Karpas-422 (cell line): ENCODE data around the gene RFLNA. TPM values are rescaled to one million over a fixed set of nuclear protein-coding genes. Genes with fewer than 3 reads are reported as not detected.

Experiments used
- DNase-seq: peaks from one replicate; pipeline ENCODE4 v3.0.0-alpha.2; 2015
- H2AFZ ChIP-seq: fragments of 200-600 bp; sonication (generic); 2 replicates; pipeline ENCODE4 v1.6.1; 2014; ENCODE audit warnings: antibody characterized with exemption, low read length, mixed read lengths
- H3K27ac ChIP-seq: fragments of 200-600 bp; sonication (generic); 2 replicates; pipeline ENCODE4 v1.5.1; 2014; ENCODE audit warnings: mild to moderate bottlenecking, low read length, moderate library complexity
- H3K27me3 ChIP-seq: fragments of 200-600 bp; sonication (generic); 2 replicates; pipeline ENCODE4 v1.6.1; 2014; ENCODE audit warnings: low read length, mixed read lengths
- H3K36me3 ChIP-seq: fragments of 200-600 bp; sonication (generic); 2 replicates; pipeline ENCODE4 v1.6.1; 2014; ENCODE audit warnings: low read length, mixed read lengths; ENCODE audit not compliant: insufficient read depth
- H3K4me1 ChIP-seq: fragments of 200-600 bp; sonication (generic); 2 replicates; pipeline ENCODE4 v1.6.1; 2014; ENCODE audit warnings: mild to moderate bottlenecking, low read length, mixed read lengths
- H3K4me2 ChIP-seq: fragments of 200-600 bp; sonication (generic); 2 replicates; pipeline ENCODE4 v1.6.1; 2014; ENCODE audit warnings: low read length, low read depth, mild to moderate bottlenecking; ENCODE audit not compliant: poor library complexity, severe bottlenecking
- H3K4me3 ChIP-seq: fragments of 200-600 bp; sonication (generic); 2 replicates; pipeline ENCODE4 v1.5.1; 2014; ENCODE audit warnings: mild to moderate bottlenecking, antibody characterized with exemption, low read length, mixed read lengths
- H3K79me2 ChIP-seq: fragments of 200-600 bp; sonication (generic); 2 replicates; pipeline ENCODE4 v1.6.1; 2014; ENCODE audit warnings: mild to moderate bottlenecking, low read length, mixed read lengths
- H3K9ac ChIP-seq: fragments of 200-600 bp; sonication (generic); 2 replicates; pipeline ENCODE4 v1.6.0; 2014; ENCODE audit warnings: low read length
- H3K9me2 ChIP-seq: fragments of 200-600 bp; sonication (generic), shearing (Covaris generic); replicated peaks from 2 replicates; pipeline ENCODE4 v1.6.0; 2014; ENCODE audit warnings: mild to moderate bottlenecking, low read length, moderate library complexity; ENCODE audit not compliant: insufficient read depth
- H3K9me3 ChIP-seq: fragments of 300-700, 200-600 bp; sonication (generic); 2 replicates; pipeline ENCODE4 v1.6.1; 2014; ENCODE audit warnings: low read length, mixed read lengths
- H4K20me1 ChIP-seq: fragments of 200-600 bp; sonication (generic); 2 replicates; pipeline ENCODE4 v1.6.1; 2014; ENCODE audit warnings: mild to moderate bottlenecking, antibody characterized with exemption, low read length, low read depth; ENCODE audit not compliant: insufficient read depth
- total RNA-seq: library from RNA; depleted of rRNA; stranded (reverse); fragments of >200 nt; shearing (Covaris generic); gene quantifications from 2 replicates; pipeline ENCODE4 v1.2.3, GENCODE V29; 2014; ENCODE audit warnings: low replicate concordance

Gene RFLNA
- total RNA-seq, 1 experiment from 2014 or later, result not detected

- Histone ChIP-seq H3K9me2 (no peaks in the 10 kb centered on the region), H3K36me3 (no peaks in the 10 kb centered on the region), H3K27me3 (no peaks in the 10 kb centered on the region), H3K4me3 (no peak overlapping the region), H3K79me2 (no peaks in the 10 kb centered on the region), H3K9ac (no peak overlapping the region), H3K9me3 (peaks cover 1% of the 10 kb centered on the region; the same call in 1 of the 2 replicates), H3K4me2 (no peak overlapping the region), H2AFZ (no peak overlapping the region), H3K27ac (no peak overlapping the region), H4K20me1 (0 out of 2 replicates have a peak, but pooled peaks cover 3% of the 10 kb centered on the region), H3K4me1 (no peaks in the 10 kb centered on the region)
- DNase-seq, result no peak
Observed at GRCh38 chr12:124289634-124290600, 5.0 kb upstream of the RFLNA start.

DNA sequence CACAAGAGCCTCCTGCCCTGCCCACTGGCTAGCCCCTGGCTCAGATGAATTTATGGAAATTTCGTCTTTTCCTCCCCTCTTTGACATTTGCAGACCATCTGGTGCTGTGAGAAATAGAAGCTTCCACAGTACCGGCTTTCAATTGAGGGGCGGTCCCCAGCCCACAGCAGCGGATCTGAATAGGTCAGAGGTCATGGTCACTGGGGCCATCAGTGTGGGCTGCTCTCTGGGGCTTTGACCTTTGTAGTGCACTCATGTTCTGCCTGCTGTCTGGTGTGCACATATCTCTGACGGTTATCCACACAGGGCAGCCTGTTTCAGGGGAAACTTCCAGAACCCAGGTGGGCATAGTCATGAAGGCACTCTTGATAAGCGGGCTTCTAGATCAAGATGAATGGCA lies 2.5 kb upstream of the RFLNA start:
- no peak overlapping the region for H3K4me3 ChIP-seq
- no peak for DNase-seq
- H3K9me3 ChIP-seq, result no peaks in the 10 kb centered on the region
- 0 out of 2 replicates have a peak, but pooled peaks cover 3% of the 10 kb centered on the region for H4K20me1 ChIP-seq
- H3K27ac ChIP-seq, result no peak overlapping the region
- no peaks in the 10 kb centered on the region for H3K4me1 ChIP-seq
- no peak overlapping the region for H2AFZ ChIP-seq
- H3K4me2 ChIP-seq, result no peak overlapping the region
- H3K36me3 ChIP-seq, result no peaks in the 10 kb centered on the region
- no peaks in the 10 kb centered on the region for H3K79me2 ChIP-seq
- H3K9ac ChIP-seq, result no peak overlapping the region
- H3K27me3 ChIP-seq, result no peaks in the 10 kb centered on the region
- no peaks in the 10 kb centered on the region for H3K9me2 ChIP-seq

DNA sequence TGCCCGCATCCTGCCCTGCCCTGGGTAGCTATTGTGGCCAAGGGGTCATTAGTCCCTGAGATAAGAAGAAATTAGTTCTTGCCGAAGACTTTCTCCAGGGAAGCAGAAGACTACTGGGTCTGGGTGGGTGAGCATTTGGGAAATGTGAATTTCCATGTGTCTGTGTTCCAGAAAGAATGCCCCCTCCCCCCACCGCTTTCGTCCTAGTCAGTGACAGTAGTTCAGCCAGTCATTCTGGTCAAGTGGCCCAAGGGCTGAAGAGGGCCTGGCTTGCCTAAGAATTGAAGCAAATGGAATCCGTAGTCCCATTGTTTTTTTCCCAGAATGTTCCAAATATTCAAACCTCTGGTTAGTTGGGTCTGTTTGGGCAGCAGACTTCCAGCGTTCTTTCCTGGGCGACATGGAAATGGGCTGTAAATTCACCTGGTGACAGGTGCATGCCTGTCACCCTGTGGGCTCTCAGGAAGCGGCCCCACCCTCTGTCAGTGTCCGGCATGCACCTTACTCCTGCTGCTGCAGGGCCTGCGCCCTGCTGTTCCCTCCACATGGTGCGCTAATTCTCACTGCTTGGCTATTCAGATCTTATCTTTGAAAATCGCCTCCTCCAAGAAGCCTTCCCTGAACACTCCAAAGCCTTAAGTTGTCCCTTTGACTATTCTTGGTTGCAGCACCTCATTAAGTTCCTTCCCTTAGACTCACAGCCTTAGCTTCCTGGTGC lies 1.4 kb upstream of the RFLNA start:
- Histone ChIP-seq H3K9ac (no peak overlapping the region), H3K4me1 (no peaks in the 10 kb centered on the region), H2AFZ (no peak overlapping the region), H3K9me3 (no peaks in the 10 kb centered on the region), H3K27ac (no peak overlapping the region), H3K9me2 (no peaks in the 10 kb centered on the region), H3K36me3 (no peaks in the 10 kb centered on the region), H3K27me3 (no peaks in the 10 kb centered on the region), H3K79me2 (no peaks in the 10 kb centered on the region), H3K4me2 (no peak overlapping the region), H4K20me1 (0 out of 2 replicates have a peak, but pooled peaks cover 4% of the 10 kb centered on the region), H3K4me3 (no peak overlapping the region)
- DNase-seq, result no peak

GRCh38 chr12:124295431-124296058 lies 652 bp downstream of the RFLNA start:
- Histone ChIP-seq H3K4me2 (no peak overlapping the region), H3K4me1 (no peaks in the 10 kb centered on the region), H3K9ac (no peak overlapping the region), H3K9me3 (no peaks in the 10 kb centered on the region), H3K79me2 (no peaks in the 10 kb centered on the region), H4K20me1 (0 out of 2 replicates have a peak, but pooled peaks cover 7% of the 10 kb centered on the region), H3K27ac (no peak overlapping the region), H3K4me3 (no peak overlapping the region), H3K27me3 (no peaks in the 10 kb centered on the region), H3K9me2 (no peaks in the 10 kb centered on the region), H2AFZ (no peak overlapping the region), H3K36me3 (no peaks in the 10 kb centered on the region)
- no peak for DNase-seq

GRCh38 chr12:124296295-124296915 lies 1.5 kb downstream of the RFLNA start:
- Histone ChIP-seq H3K79me2 (no peaks in the 10 kb centered on the region), H3K9ac (no peak overlapping the region), H3K9me2 (no peaks in the 10 kb centered on the region), H3K36me3 (no peaks in the 10 kb centered on the region), H3K4me3 (no peak overlapping the region), H3K4me1 (no peaks in the 10 kb centered on the region), H3K27me3 (no peaks in the 10 kb centered on the region), H4K20me1 (0 out of 2 replicates have a peak, but pooled peaks cover 7% of the 10 kb centered on the region), H3K27ac (no peak overlapping the region), H2AFZ (no peak overlapping the region), H3K4me2 (no peak overlapping the region), H3K9me3 (no peaks in the 10 kb centered on the region)
- DNase-seq, result no peak

DNA sequence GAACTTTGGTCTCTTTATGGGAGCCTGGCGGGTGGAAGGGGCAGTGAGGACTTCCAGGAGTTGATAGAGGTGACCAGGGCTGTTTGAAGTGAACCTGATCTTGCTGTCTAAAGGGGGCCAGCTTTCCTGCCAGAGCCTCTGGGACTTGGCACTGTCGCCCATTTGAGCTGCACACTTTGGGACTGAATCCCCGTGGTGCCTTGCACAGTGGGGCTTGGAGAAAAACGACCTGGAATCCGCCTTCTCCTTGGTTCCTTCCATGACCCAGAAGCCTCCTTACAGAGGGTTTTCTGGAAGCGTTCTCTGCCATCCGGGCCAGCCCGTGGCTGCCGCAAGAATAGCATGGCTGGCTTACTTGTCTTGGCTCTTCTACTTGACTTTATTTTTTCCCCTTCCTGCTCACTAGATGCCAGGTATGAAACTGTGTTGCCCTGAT lies 2.0 kb downstream of the RFLNA start:
- Histone ChIP-seq H3K9ac (no peak overlapping the region), H3K9me3 (no peaks in the 10 kb centered on the region), H3K4me3 (no peak overlapping the region), H3K79me2 (no peaks in the 10 kb centered on the region), H3K4me2 (no peak overlapping the region), H3K36me3 (no peaks in the 10 kb centered on the region), H3K9me2 (no peaks in the 10 kb centered on the region), H3K27ac (no peak overlapping the region), H2AFZ (no peak overlapping the region), H3K4me1 (no peaks in the 10 kb centered on the region), H3K27me3 (no peaks in the 10 kb centered on the region), H4K20me1 (0 out of 2 replicates have a peak, but pooled peaks cover 7% of the 10 kb centered on the region)
- DNase-seq, result no peak

DNA sequence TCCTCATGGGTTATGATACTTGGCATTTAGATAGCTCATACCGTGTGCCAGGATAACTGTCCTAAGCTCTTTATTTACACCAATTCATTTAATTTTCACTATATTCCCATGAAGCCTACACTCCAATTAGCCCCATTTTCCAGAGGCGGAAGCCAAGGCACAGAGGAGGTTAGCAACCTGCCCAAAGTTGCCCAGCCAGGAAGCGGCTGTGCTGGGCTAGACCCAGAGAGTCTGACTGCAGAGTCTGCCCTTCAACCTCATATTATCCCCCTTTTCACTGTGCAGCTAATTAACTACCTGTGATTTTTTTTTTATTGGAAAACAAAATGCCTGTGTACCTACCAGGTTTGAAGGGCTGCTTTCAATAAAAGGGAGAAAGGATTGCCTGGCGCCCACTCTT lies 2.5 kb downstream of the RFLNA start:
- Histone ChIP-seq H2AFZ (no peak overlapping the region), H3K79me2 (no peaks in the 10 kb centered on the region), H3K9ac (no peak overlapping the region)

More for the DNA sequence above, 2.5 kb downstream of the RFLNA start:
- Histone ChIP-seq H3K4me3 (no peak overlapping the region), H3K4me1 (no peaks in the 10 kb centered on the region), H3K36me3 (no peaks in the 10 kb centered on the region), H3K9me2 (no peaks in the 10 kb centered on the region), H3K4me2 (no peak overlapping the region), H3K9me3 (no peaks in the 10 kb centered on the region), H3K27me3 (no peaks in the 10 kb centered on the region), H3K27ac (no peak overlapping the region), H4K20me1 (0 out of 2 replicates have a peak, but pooled peaks cover 7% of the 10 kb centered on the region)
- no peak for DNase-seq
